ENCODE data around the gene CDK18.

DNA sequence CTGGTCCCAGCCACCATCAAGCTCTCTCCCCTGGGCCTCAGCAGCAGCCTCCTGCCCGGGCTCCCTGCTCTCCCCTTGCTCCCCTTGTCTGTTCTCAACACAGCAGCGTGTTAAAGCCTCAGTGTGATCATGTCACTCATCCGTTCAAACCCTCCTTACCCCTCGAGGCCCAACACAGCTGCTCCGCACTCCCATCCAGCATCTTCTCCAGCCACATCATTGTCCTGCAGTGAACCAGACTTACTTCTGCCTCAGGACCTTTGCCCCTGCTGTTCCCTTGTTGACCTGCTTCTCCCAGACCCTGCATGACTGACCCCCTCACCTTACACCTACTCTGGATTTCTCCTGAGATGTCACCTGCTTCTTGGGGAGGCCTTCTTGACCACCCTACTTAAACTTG is 13.3 kb downstream of the CDK18 start:
- TF ChIP-seq CREB1 (IDR thresholded peaks at IDR 0.05; ENCODE audit: low read depth) (no peak), CHD2 (IDR thresholded peaks at IDR 0.05; ENCODE audit: borderline replicate concordance, low read depth, low read length) (no peak)

Data from GM12878 (cell line).